Measurements from ENCODE around the gene RPRD1B. TPM values are rescaled to one million over a fixed set of nuclear protein-coding genes. Genes with fewer than 3 reads are reported as not detected.

RPRD1B gene
- polyA plus RNA-seq, 3 donors = 3.6 to 12.3 (median 4.7) TPM

DNA sequence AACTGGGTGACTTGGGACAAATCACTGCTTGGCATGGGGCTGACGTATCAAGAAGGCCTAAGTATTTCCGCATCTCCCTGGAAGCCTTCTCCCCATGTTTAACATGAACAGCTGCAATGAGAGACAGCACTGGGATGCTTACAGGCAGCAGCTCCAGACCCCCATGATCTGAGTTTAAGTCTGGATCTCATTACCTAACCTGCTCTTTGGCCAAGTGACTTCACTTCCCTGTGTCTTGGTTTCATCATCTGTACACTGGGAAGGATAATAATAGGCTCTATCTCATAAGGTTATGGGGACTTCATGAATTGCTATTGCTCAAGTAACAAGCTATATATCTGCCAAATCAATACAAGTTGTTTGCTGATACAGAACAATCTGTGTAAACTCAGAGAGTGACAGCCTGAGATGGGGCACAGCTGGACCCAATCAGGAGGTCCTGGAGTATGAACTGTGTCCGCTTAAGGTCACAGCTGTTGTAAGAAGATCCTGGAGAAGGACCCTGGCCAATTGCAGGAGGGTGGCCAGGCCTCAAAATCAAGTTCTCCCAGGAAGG lies 75.5 kb downstream of the RPRD1B start:
- H3K4me3 Mint-ChIP-seq = no peak overlapping the region
- no peak overlapping the region for H3K4me2 ChIP-seq (replicated peaks; ENCODE audit: extremely low read depth, low read length, poor library complexity, severe bottlenecking)
- no peak overlapping the region for H2AFZ ChIP-seq (ENCODE audit: insufficient read depth, low read depth, low read length, poor library complexity, severe bottlenecking)
- H3K27me3 ChIP-seq (ENCODE audit: control insufficient read depth in 2 of 2, insufficient read depth in 2 of 2, low read length in 2 of 2) = no peaks in the 10 kb centered on the region
- no peak overlapping the region for H3K27ac ChIP-seq (ENCODE audit: low read depth in 1 of 2, low read length in 2 of 2)
- H3K9me3 Mint-ChIP-seq = peaks cover 0 to under 1% (median 0%) of the 10 kb centered on the region in 7 donors
- no peaks in the 10 kb centered on the region for H4K20me1 ChIP-seq (ENCODE audit: insufficient read depth, low read length)
- H3K9me3 ChIP-seq (replicated peaks in 1 of 2; ENCODE audit: control insufficient read depth in 1 of 2, insufficient read depth in 1 of 2, low read length in 2 of 2) = no peaks in the 10 kb centered on the region
- no peaks in the 10 kb centered on the region for H3K36me3 ChIP-seq (replicated peaks in 1 of 2; ENCODE audit: control insufficient read depth in 1 of 2, insufficient read depth in 2 of 2, low read length in 2 of 2)
- no peaks in the 10 kb centered on the region for H3K79me2 ChIP-seq (ENCODE audit: insufficient read depth, low read length)
- H3K36me3 Mint-ChIP-seq = peaks cover 0 to 1% of the 10 kb centered on the region in 2 donors
- peaks cover 0 to 3% (median 1%) of the 10 kb centered on the region in 3 donors for H3K27me3 Mint-ChIP-seq (ENCODE audit: low read depth in 3 of 3)
- H3K4me1 ChIP-seq (ENCODE audit: control insufficient read depth in 1 of 2, insufficient read depth in 2 of 2, low read length in 2 of 2) = peaks cover 8 to 14% of the 10 kb centered on the region in 2 donors
- H3K4me3 ChIP-seq (replicated peaks in 1 of 3; ENCODE audit: low read depth in 2 of 3, low read length in 3 of 3) = no peak overlapping the region
- no peak for DNase-seq
- H3K4me1 Mint-ChIP-seq = peaks cover 32% of the 10 kb centered on the region
- WGBS (ENCODE audit: insufficient coverage) = 82% methylated on average over 3 of the region's 3 CpGs
- intact Hi-C loops (cut with micrococcal nuclease) = no loop called here
- H3K27ac Mint-ChIP-seq = peak overlapping the region in 2 of 7 donors; percentile 34 to 42
- TF ChIP-seq, protein P1, sequence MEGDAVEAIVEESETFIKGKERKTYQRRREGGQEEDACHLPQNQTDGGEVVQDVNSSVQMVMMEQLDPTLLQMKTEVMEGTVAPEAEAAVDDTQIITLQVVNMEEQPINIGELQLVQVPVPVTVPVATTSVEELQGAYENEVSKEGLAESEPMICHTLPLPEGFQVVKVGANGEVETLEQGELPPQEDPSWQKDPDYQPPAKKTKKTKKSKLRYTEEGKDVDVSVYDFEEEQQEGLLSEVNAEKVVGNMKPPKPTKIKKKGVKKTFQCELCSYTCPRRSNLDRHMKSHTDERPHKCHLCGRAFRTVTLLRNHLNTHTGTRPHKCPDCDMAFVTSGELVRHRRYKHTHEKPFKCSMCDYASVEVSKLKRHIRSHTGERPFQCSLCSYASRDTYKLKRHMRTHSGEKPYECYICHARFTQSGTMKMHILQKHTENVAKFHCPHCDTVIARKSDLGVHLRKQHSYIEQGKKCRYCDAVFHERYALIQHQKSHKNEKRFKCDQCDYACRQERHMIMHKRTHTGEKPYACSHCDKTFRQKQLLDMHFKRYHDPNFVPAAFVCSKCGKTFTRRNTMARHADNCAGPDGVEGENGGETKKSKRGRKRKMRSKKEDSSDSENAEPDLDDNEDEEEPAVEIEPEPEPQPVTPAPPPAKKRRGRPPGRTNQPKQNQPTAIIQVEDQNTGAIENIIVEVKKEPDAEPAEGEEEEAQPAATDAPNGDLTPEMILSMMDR (IDR thresholded peaks at IDR 0.05) = no peak
- no peak overlapping the region for H3K9ac ChIP-seq (ENCODE audit: insufficient read depth, low read length, poor library complexity, severe bottlenecking)

DNA sequence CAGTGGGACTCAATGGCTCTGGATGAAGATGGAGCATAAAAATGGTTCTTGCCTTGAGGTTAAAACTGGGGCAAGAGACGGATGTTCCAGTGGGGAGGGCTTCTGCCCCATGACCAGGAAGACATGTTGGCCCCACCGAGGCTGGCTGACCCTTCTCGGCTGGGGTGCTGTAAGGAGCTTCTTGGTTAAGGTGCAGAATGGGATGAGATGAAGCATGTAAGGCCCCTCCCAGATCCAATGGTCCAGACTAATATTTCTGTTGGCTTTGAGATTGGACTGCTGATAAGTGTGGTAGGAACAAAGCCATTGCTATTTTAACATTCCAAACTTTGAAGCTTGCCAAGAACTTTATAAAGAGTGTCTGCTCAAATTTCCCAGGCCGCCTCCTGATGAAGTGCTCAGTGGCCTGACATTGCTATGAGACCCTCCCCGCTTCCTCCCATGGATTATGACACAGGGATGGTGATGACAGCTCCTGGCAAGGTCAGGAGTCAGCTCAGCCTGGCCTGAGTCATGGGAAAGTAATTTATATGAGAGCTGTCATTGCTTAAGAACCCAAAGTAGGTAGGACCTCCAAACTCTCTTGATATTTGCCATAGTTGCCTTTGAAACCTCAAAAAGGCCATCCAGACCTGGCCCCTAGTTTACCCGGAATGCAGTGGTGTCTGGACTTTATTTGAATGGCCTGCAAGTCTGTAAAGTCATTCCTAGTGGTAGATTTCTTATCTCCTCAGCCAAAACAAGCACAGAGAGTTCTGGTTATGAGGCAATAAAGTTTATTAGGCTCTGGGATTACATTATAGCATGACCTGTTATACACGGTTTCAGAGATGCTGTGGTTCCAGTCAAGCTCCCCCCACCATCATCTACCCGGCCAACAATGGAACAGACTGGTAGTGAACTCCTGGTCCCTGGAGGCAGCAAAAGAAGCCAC lies 76.3 kb downstream of the RPRD1B start:
- H3K4me2 ChIP-seq (replicated peaks; ENCODE audit: extremely low read depth, low read length, poor library complexity, severe bottlenecking) = no peak overlapping the region

More for the DNA sequence above, 76.3 kb downstream of the RPRD1B start:
- H3K4me1 ChIP-seq (ENCODE audit: control insufficient read depth in 1 of 2, insufficient read depth in 2 of 2, low read length in 2 of 2) = peaks cover 8 to 15% of the 10 kb centered on the region in 2 donors
- H3K27ac ChIP-seq (ENCODE audit: low read depth in 1 of 2, low read length in 2 of 2) = no peak overlapping the region
- H3K36me3 Mint-ChIP-seq = peaks cover 0 to 1% of the 10 kb centered on the region in 2 donors
- 96% methylated on average over 5 of the region's 8 CpGs for WGBS (ENCODE audit: insufficient coverage)
- peak; percentile 44 to 74 (median 47) for DNase-seq
- no peaks in the 10 kb centered on the region for H3K9me3 Mint-ChIP-seq
- no peaks in the 10 kb centered on the region for H3K79me2 ChIP-seq (ENCODE audit: insufficient read depth, low read length)
- peaks cover 37% of the 10 kb centered on the region for H3K4me1 Mint-ChIP-seq
- no peak overlapping the region for H3K4me3 ChIP-seq (replicated peaks in 1 of 3; ENCODE audit: low read depth in 2 of 3, low read length in 3 of 3)
- intact Hi-C loops (cut with micrococcal nuclease) = loop anchor here (5.0 kb wide), 3 partner anchors 33 to 112 kb away; partner anchors contain the start of gene TGM2 (in 1 of the 2)
- no peaks in the 10 kb centered on the region for H3K9me3 ChIP-seq (replicated peaks in 1 of 2; ENCODE audit: control insufficient read depth in 1 of 2, insufficient read depth in 1 of 2, low read length in 2 of 2)
- no peaks in the 10 kb centered on the region for H3K27me3 ChIP-seq (ENCODE audit: control insufficient read depth in 2 of 2, insufficient read depth in 2 of 2, low read length in 2 of 2)
- TF ChIP-seq, protein P1 (IDR thresholded peaks at IDR 0.05) = no peak
- H3K27ac Mint-ChIP-seq = peak overlapping the region in 4 of 7 donors; percentile 18 to 76 (median 32)
- no peak overlapping the region for H3K4me3 Mint-ChIP-seq
- H3K9ac ChIP-seq (ENCODE audit: insufficient read depth, low read length, poor library complexity, severe bottlenecking) = no peak overlapping the region
- peaks cover 0 to 3% (median 1%) of the 10 kb centered on the region in 3 donors for H3K27me3 Mint-ChIP-seq (ENCODE audit: low read depth in 3 of 3)
- H2AFZ ChIP-seq (ENCODE audit: insufficient read depth, low read depth, low read length, poor library complexity, severe bottlenecking) = no peak overlapping the region
- H4K20me1 ChIP-seq (ENCODE audit: insufficient read depth, low read length) = no peaks in the 10 kb centered on the region
- no peaks in the 10 kb centered on the region for H3K36me3 ChIP-seq (replicated peaks in 1 of 2; ENCODE audit: control insufficient read depth in 1 of 2, insufficient read depth in 2 of 2, low read length in 2 of 2)
